B cell (primary cell): ENCODE data around the gene KCNJ10. TPM values are rescaled to one million over a fixed set of nuclear protein-coding genes. Genes with fewer than 3 reads are reported as not detected.

Source experiments
- ATAC-seq: fragments of 200-7000 bp; cut with Tn5 transposase; one replicate; pipeline ENCODE4 v1.10.0; 2021; ENCODE audit warnings: low read depth, mild to moderate bottlenecking, moderate number of reproducible peaks, moderate library complexity
- CTCF ChIA-PET: fragments of 350-600 bp; sonication (Branson Sonifier 250); formaldehyde crosslinking; loops from one replicate; lab custom pipeline; 2021; ENCODE audit warnings: antibody characterized with exemption, inconsistent platforms; lab: Charles Lee
- POLR2A ChIA-PET: fragments of 350-600 bp; sonication (Branson Sonifier 250); formaldehyde crosslinking; loops from one replicate; lab custom pipeline; 2021; ENCODE audit warnings: antibody characterized with exemption; lab: Charles Lee
- DNase-seq: peaks from one replicate; pipeline ENCODE4 v3.0.0; 2013
- H2AFZ ChIP-seq: 2 replicates; pipeline ENCODE4 v1.6.1; 2012; ENCODE audit warnings: mild to moderate bottlenecking, low read depth, low read length; ENCODE audit not compliant: insufficient read depth, poor library complexity, severe bottlenecking
- H3K27ac ChIP-seq, 2 donors: 1 replicate in 1 of 2; 2 replicates in 1 of 2; pipeline ENCODE4 v1.5.1; 2012 to 2013; ENCODE audit warnings: low read length in 2 of 2, mild to moderate bottlenecking in 2 of 2, moderate library complexity in 1 of 2
- H3K27me3 ChIP-seq, 4 experiments: fragments of 200-600 bp in 1 of 4; sonication (generic) in 1 of 4; replicated peaks in 1 of 4; 1 replicate in 2 of 4; 2 replicates in 2 of 4; pipeline versions ENCODE4 v1.6.1 to v1.7.0; 2013 to 2016; ENCODE audit warnings: low read length in 3 of 4, mild to moderate bottlenecking in 2 of 4, mixed read lengths in 1 of 4, moderate library complexity in 1 of 4; ENCODE audit not compliant: insufficient read depth in 4 of 4, control insufficient read depth in 3 of 4; ENCODE audit errors: control extremely low read depth in 1 of 4
- H3K36me3 ChIP-seq, 2 experiments: replicated peaks in 1 of 2; 1 replicate in 1 of 2; 2 replicates in 1 of 2; pipeline versions ENCODE4 v1.6.1 to v1.7.1; 2013; ENCODE audit warnings: low read length in 1 of 2; ENCODE audit not compliant: insufficient read depth in 2 of 2, control insufficient read depth in 1 of 2; ENCODE audit errors: control extremely low read depth in 1 of 2, extremely low read depth in 1 of 2
- H3K4me1 ChIP-seq, 2 donors: fragments of 200-600 bp in 1 of 2; sonication (generic) in 1 of 2; 1 replicate in 1 of 2; 2 replicates in 1 of 2; pipeline versions ENCODE4 v1.5.1 to v1.6.1; 2013 to 2017; ENCODE audit warnings: low read length in 2 of 2; ENCODE audit not compliant: control insufficient read depth in 2 of 2, insufficient read depth in 2 of 2
- H3K4me2 ChIP-seq: replicated peaks from 2 replicates; pipeline ENCODE3; 2012; ENCODE audit warnings: mild to moderate bottlenecking, low read depth, low read length; ENCODE audit not compliant: poor library complexity, severe bottlenecking
- H3K4me3 ChIP-seq, 5 experiments: fragments of 200-600 bp in 1 of 5; sonication (generic) in 1 of 5; 1 replicate in 3 of 5; 2 replicates in 2 of 5; pipeline versions ENCODE4 v1.5.1 to v1.7.0; 2011 to 2016; ENCODE audit warnings: low read length in 4 of 5, mild to moderate bottlenecking in 4 of 5, low read depth in 2 of 5, control low read depth in 1 of 5, moderate library complexity in 1 of 5; ENCODE audit not compliant: insufficient read depth in 1 of 5; ENCODE audit errors: control extremely low read depth in 1 of 5, extremely low read depth in 1 of 5
- H3K79me2 ChIP-seq: fragments of 200-600 bp; sonication (generic); one replicate; pipeline ENCODE4 v1.6.0; 2016; ENCODE audit warnings: low read length; ENCODE audit not compliant: control insufficient read depth, insufficient read depth
- H3K9ac ChIP-seq: fragments of 200-600 bp; sonication (generic); 2 replicates; pipeline ENCODE4 v1.6.1; 2017; ENCODE audit warnings: mild to moderate bottlenecking, low read length, moderate library complexity
- H3K9me3 ChIP-seq, 3 donors: one replicate each; pipeline versions ENCODE4 v1.6.1 to v1.7.1; 2013; ENCODE audit warnings: low read length in 2 of 3; ENCODE audit not compliant: control insufficient read depth in 2 of 3, insufficient read depth in 1 of 3; ENCODE audit errors: control extremely low read depth in 1 of 3
- H4K20me1 ChIP-seq: 2 replicates; pipeline ENCODE4 v1.6.0; 2012; ENCODE audit warnings: mild to moderate bottlenecking, low read length; ENCODE audit not compliant: insufficient read depth, control insufficient read depth, poor library complexity, severe bottlenecking
- H3K27ac Mint-ChIP-seq: one replicate; pipeline ENCODE4 v1.8.0; 2021; ENCODE audit warnings: mixed read lengths
- H3K27me3 Mint-ChIP-seq: one replicate; pipeline ENCODE4 v1.8.0; 2021; ENCODE audit warnings: mixed read lengths
- H3K4me1 Mint-ChIP-seq: one replicate; pipeline ENCODE4 v1.8.0; 2021; ENCODE audit warnings: mixed read lengths
- H3K4me3 Mint-ChIP-seq: one replicate; pipeline ENCODE4 v1.8.0; 2021; ENCODE audit warnings: mixed read lengths
- H3K9me3 Mint-ChIP-seq: one replicate; pipeline ENCODE4 v1.8.0; 2022; ENCODE audit warnings: mixed read lengths; ENCODE audit not compliant: insufficient read depth
- CTCF ChIP-seq: fragments of 200-600 bp; IDR thresholded peaks from one replicate; pipeline ENCODE4 v1.8.0; 2022; ENCODE audit warnings: antibody characterized with exemption, mild to moderate bottlenecking
- EZH2 ChIP-seq: IDR thresholded peaks from 2 replicates; pipeline ENCODE4 v1.6.1; 2012; ENCODE audit warnings: borderline replicate concordance, low read depth, mild to moderate bottlenecking, moderate library complexity, low read length; ENCODE audit not compliant: insufficient read depth, poor library complexity, severe bottlenecking
- WGBS: methylation state at CpG from one replicate; pipeline ENCODE4 v1.1.5; 2013; ENCODE audit warnings: missing lambda C conversion rate; ENCODE audit not compliant: insufficient coverage; 5-methylcytosine and 5-hydroxymethylcytosine counted together
- intact Hi-C: fragments of 100-400 bp; cut with micrococcal nuclease; formaldehyde crosslinking; loops from one replicate; pipeline ENCODE4 v1.10.0; 2022
- polyA plus RNA-seq: library from polyadenylated mRNA; depleted of rRNA; stranded (reverse); fragments of >200 nt; gene quantifications from 2 replicates; pipeline ENCODE4 v1.2.3, GENCODE V29; 2012
- total RNA-seq, 2 donors: library from RNA; stranded (reverse); fragments of 120-200 nt in 1 of 2; gene quantifications; 1 replicate in 1 of 2; 2 replicates in 1 of 2; pipeline versions ENCODE4 v1.2.3 to v1.2.4, GENCODE V29; 2013 to 2022

KCNJ10 gene
- total and polyA plus RNA-seq, 2 donors (not counting 1 experiment from before 2014, with no cell fraction given): not detected

- POLR2A ChIA-PET: no interaction called here
- WGBS: 94% methylated on average over 4 of the region's 6 CpGs
- no peaks in the 10 kb centered on the region for H3K9me3 ChIP-seq
Observed at GRCh38 chr1:160022330-160023310, 47.3 kb downstream of the KCNJ10 start.

More at GRCh38 chr1:160022330-160023310, 47.3 kb downstream of the KCNJ10 start:
- H3K9me3 Mint-ChIP-seq: no peaks in the 10 kb centered on the region
- H3K4me1 ChIP-seq: no peaks in the 10 kb centered on the region
- H3K4me3 ChIP-seq: no peak overlapping the region
- H3K4me2 ChIP-seq: no peak overlapping the region
- H3K9ac ChIP-seq: no peak overlapping the region
- DNase-seq (no peak), ATAC-seq (no peak)
- H3K27ac ChIP-seq: no peak overlapping the region
- H3K27me3 ChIP-seq: no peaks in the 10 kb centered on the region
- TF ChIP-seq CTCF (no peak), EZH2 (no peak)
- H3K27me3 Mint-ChIP-seq: peaks cover 12% of the 10 kb centered on the region
- H3K79me2 ChIP-seq: no peaks in the 10 kb centered on the region
- H3K36me3 ChIP-seq: no peaks in the 10 kb centered on the region
- H3K27ac Mint-ChIP-seq: no peak overlapping the region
- H4K20me1 ChIP-seq: no peaks in the 10 kb centered on the region
- no peaks in the 10 kb centered on the region for H3K4me1 Mint-ChIP-seq
- intact Hi-C loops: no loop called here
- no peak overlapping the region for H3K4me3 Mint-ChIP-seq
- no peak overlapping the region for H2AFZ ChIP-seq
- CTCF ChIA-PET: interaction anchor here (0.7 to 1.5 kb wide), 5 partner anchors 8 to 73 kb away, joined by 3 to 9 read pairs (median 3); partner anchors contain the start of gene PIGM
